Upper lobe of left lung (tissue), 6 donors: ENCODE data around the gene BCO1. TPM values are rescaled to one million over a fixed set of nuclear protein-coding genes. Genes with fewer than 3 reads are reported as not detected.

Experiments used
- ATAC-seq, 2 donors: fragments of 200-7000 bp; cut with Tn5 transposase; one replicate each; pipeline ENCODE4 v1.9.1; 2022; ENCODE audit warnings: mild to moderate bottlenecking in 2 of 2, moderate library complexity in 2 of 2; ENCODE audit not compliant: low FRiP score in 2 of 2
- DNase-seq, 2 donors: peaks; one replicate each; pipeline ENCODE4 v3.0.0-alpha.2; 2019 to 2020
- H3K27ac ChIP-seq, 4 donors: fragments of 200-600 bp; sonication (generic); one replicate each; pipeline ENCODE4 v1.5.1; 2016 to 2019
- H3K27me3 ChIP-seq, 4 donors: fragments of 200-600 bp; sonication (generic); one replicate each; pipeline ENCODE4 v1.5.1; 2017 to 2019
- H3K36me3 ChIP-seq, 4 donors: fragments of 200-600 bp; sonication (generic); one replicate each; pipeline ENCODE4 v1.5.1; 2016 to 2019
- H3K4me1 ChIP-seq, 4 donors: fragments of 200-600 bp; sonication (generic); one replicate each; pipeline ENCODE4 v1.5.1; 2018 to 2019
- H3K4me3 ChIP-seq, 4 donors: fragments of 200-600 bp; sonication (generic); one replicate each; pipeline ENCODE4 v1.5.1; 2017 to 2019; ENCODE audit warnings: mild to moderate bottlenecking in 2 of 4, moderate library complexity in 1 of 4
- H3K9me3 ChIP-seq, 4 donors: fragments of 200-600 bp; sonication (generic); one replicate each; pipeline ENCODE4 v1.5.1; 2018 to 2019
- EP300 ChIP-seq, 4 donors: sonication (generic); formaldehyde crosslinking; IDR thresholded peaks; one replicate each; pipeline ENCODE4 v1.5.1; 2017; ENCODE audit warnings: antibody characterized with exemption in 4 of 4, control low read depth in 2 of 4
- POLR2A ChIP-seq, 4 donors: fragments of 450-650 bp; IDR thresholded peaks; one replicate each; pipeline ENCODE4 v1.5.1; 2016 to 2017; ENCODE audit warnings: antibody characterized with exemption in 4 of 4, mild to moderate bottlenecking in 2 of 4
- POLR2AphosphoS5 ChIP-seq, 2 donors: sonication (generic); formaldehyde crosslinking; IDR thresholded peaks; one replicate each; pipeline ENCODE4 v1.5.1; 2017; ENCODE audit warnings: antibody characterized with exemption in 2 of 2
- WGBS, 2 donors: methylation state at CpG; one replicate each; pipeline ENCODE4 v1.1.5; 2017 to 2018; 5-methylcytosine and 5-hydroxymethylcytosine counted together
- total RNA-seq, 6 donors: library from RNA; depleted of rRNA in 4 of 6; stranded (reverse); fragments of >200 nt in 4 of 6; gene quantifications; one replicate each; pipeline versions ENCODE4 v1.1.0 to v1.2.1, GENCODE V29; 2016 to 2021
- TF ChIP-seq, protein P1 (sequence below), 6 experiments: fragments of 450-650 bp in 4 of 6; fragments of 200-600 bp in 2 of 6; sonication (generic) in 2 of 6; IDR thresholded peaks; one replicate each; pipeline ENCODE4 v1.5.1; 2016 to 2019; ENCODE audit warnings: antibody characterized with exemption in 6 of 6
- donor health status: DM: no; HTN: no; CAD: no; lungs with moderate emphysema.
- donor health status: DM: no; HTN: yes; CAD: no; lungs with severe emphysema.

The BCO1 gene
- total RNA-seq, 6 donors from 2014 or later, result 0.17 to 0.92 TPM; not detected in 4

DNA sequence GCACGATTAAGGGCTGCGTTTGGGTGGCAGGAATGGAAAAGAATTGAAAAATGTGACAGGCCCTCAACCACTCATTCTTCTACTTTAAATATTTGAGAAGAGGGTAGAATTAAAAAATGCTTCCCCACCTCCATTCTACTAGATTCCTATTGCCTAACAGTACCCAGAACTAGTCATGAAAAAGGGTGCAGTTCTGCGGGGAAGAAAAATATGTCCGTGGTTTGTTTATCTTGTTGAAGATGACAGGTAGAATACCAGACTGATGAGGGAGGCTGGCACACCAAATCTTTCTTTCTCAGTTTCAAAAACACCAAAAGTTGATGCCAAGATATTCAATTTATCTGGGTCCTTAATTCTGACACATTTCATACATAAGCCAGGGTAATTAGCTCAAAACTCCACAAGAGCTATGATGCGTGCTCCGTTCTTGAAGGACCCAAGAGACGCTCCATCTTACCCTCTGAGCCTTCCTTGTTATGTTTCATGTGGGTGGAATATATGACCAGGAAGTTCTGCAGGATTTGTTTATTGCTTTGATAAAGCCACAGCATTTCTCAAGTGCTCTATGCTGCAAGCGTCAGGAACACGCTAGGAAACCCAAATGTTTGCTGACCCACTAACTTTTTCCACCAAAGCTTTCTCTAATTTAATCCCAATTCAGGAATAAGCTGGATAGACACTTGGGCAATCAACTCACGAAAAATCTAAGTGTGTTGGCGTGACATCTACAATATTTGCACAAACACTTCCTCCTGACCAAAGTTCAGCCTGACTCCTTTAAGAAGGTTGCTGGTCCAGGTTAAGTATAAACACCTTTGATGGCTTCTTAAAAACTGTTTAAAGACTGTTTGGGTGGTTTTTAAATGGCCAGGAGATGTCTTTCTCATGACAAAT lies 55.7 kb downstream of the BCO1 start:
- DNase-seq (no peak), ATAC-seq (peak in 1 of 2 donors; percentile 32)
- H3K4me1 ChIP-seq, result no peaks in the 10 kb centered on the region
- WGBS, 2 donors, result 37 to 44% methylated on average over 11 of the region's 11 CpGs
- no peak overlapping the region for H3K4me3 ChIP-seq
- H3K27me3 ChIP-seq, result no peaks in the 10 kb centered on the region
- no peak for TF ChIP-seq POLR2A (IDR thresholded peaks at IDR 0.05)
- no peak for TF ChIP-seq EP300 (IDR thresholded peaks at IDR 0.05)
- TF ChIP-seq, protein P1, sequence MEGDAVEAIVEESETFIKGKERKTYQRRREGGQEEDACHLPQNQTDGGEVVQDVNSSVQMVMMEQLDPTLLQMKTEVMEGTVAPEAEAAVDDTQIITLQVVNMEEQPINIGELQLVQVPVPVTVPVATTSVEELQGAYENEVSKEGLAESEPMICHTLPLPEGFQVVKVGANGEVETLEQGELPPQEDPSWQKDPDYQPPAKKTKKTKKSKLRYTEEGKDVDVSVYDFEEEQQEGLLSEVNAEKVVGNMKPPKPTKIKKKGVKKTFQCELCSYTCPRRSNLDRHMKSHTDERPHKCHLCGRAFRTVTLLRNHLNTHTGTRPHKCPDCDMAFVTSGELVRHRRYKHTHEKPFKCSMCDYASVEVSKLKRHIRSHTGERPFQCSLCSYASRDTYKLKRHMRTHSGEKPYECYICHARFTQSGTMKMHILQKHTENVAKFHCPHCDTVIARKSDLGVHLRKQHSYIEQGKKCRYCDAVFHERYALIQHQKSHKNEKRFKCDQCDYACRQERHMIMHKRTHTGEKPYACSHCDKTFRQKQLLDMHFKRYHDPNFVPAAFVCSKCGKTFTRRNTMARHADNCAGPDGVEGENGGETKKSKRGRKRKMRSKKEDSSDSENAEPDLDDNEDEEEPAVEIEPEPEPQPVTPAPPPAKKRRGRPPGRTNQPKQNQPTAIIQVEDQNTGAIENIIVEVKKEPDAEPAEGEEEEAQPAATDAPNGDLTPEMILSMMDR (IDR thresholded peaks at IDR 0.05), result no peak
- no peak for TF ChIP-seq POLR2AphosphoS5 (IDR thresholded peaks at IDR 0.05)
- no peaks in the 10 kb centered on the region for H3K9me3 ChIP-seq
- H3K36me3 ChIP-seq, result no peaks in the 10 kb centered on the region
- H3K27ac ChIP-seq, result no peak overlapping the region

DNA sequence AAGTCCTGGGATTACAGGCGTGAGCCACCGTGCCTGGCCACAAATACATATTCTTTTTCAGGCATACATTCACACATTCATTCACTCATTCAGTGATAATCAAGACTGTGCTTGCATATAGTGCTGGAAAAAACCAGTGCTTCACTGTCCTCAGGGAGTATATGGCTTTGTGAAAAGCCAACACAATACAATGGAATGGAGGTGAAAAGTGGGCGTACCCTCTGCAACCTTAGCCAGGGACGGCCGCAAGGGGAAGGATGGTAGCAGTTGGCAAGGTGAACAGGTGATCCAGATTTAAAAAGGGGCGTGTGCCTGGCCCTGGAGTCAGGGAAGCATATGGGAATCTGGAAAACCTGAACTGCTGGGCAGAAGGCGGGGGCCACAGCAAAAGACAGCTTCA lies 58.1 kb downstream of the BCO1 start:
- WGBS, 2 donors, result 77 to 91% methylated on average over 7 of the region's 7 CpGs
- TF ChIP-seq, protein P1 (IDR thresholded peaks at IDR 0.05), result no peak
- no peak for TF ChIP-seq POLR2A (IDR thresholded peaks at IDR 0.05)
- no peak for TF ChIP-seq POLR2AphosphoS5 (IDR thresholded peaks at IDR 0.05)
- TF ChIP-seq EP300 (IDR thresholded peaks at IDR 0.05), result no peak
- Histone ChIP-seq H3K4me3 (no peak overlapping the region), H3K27ac (no peak overlapping the region), H3K36me3 (no peaks in the 10 kb centered on the region), H3K4me1 (no peaks in the 10 kb centered on the region), H3K9me3 (no peaks in the 10 kb centered on the region), H3K27me3 (no peaks in the 10 kb centered on the region)
- ATAC-seq (no peak), DNase-seq (no peak)

DNA sequence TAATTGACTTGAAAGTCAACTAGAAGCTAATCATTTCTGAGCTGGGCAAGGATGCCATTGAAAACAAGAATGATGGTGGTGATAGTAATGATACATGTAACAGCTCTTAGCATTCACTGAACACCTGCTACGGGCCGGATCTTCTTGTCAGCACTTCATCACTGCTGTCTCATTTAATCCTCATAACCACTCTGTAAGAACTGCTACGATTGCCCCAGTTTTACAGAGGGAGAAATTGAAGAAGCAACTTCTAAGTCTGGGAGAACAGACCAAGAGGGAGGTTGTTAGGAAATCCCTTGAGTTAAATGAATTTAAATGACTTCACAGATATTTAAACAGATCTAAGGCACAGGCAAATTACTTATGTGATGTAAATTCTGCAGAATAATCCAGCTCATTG lies 69.3 kb downstream of the BCO1 start:
- H3K27ac ChIP-seq, result no peak overlapping the region
- no peaks in the 10 kb centered on the region for H3K36me3 ChIP-seq
- WGBS, 2 donors, result 75 to 78% methylated on average over 3 of the region's 3 CpGs
- DNase-seq (no peak), ATAC-seq (no peak)
- H3K4me3 ChIP-seq, result no peak overlapping the region
- peaks cover 0 to 7% (median under 1%) of the 10 kb centered on the region in 4 donors for H3K4me1 ChIP-seq
- TF ChIP-seq EP300 (IDR thresholded peaks at IDR 0.05), result no peak
- TF ChIP-seq, protein P1 (IDR thresholded peaks at IDR 0.05), result no peak
- no peak for TF ChIP-seq POLR2AphosphoS5 (IDR thresholded peaks at IDR 0.05)
- TF ChIP-seq POLR2A (IDR thresholded peaks at IDR 0.05), result no peak
- H3K27me3 ChIP-seq, result no peaks in the 10 kb centered on the region
- H3K9me3 ChIP-seq, result no peaks in the 10 kb centered on the region

DNA sequence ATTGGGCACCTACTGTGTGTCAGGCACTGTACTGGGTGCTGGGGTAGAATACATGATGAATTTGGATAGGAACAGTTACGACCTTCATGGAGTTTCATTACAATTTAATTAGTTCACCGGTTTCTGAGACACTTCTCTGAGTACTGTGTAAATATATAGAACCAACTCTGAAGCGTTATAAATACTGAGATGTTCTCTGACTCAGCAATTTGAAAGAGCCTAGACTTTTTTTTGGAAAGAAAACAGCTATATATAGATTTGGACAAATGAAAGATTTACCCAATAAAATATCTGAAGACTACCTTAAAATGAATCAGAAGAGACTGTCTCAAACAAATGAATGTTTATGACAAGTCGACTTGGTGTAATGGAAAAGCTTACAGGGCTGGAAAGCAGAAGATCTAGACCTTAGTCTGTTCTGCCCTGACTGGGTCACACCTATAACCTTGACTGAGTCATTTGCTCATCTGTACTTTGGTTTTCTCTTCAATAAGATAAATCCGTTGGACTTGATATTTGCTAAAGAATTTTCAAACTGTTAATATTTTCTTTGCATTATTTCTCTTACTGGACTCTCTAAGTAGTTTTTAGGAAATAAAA lies 71.7 kb downstream of the BCO1 start:
- ATAC-seq (no peak), DNase-seq (no peak)
- TF ChIP-seq POLR2AphosphoS5 (IDR thresholded peaks at IDR 0.05) (no peak), POLR2A (IDR thresholded peaks at IDR 0.05) (no peak), EP300 (IDR thresholded peaks at IDR 0.05) (no peak)
- TF ChIP-seq, protein P1 (IDR thresholded peaks at IDR 0.05), result no peak
- Histone ChIP-seq H3K36me3 (no peaks in the 10 kb centered on the region), H3K4me3 (no peak overlapping the region), H3K27ac (no peak overlapping the region), H3K4me1 (peaks cover 9 to 24% (median 12%) of the 10 kb centered on the region in 4 donors), H3K27me3 (no peaks in the 10 kb centered on the region), H3K9me3 (no peaks in the 10 kb centered on the region)
- 72 to 79% methylated on average over 5 of the region's 5 CpGs for WGBS, 2 donors
